Renal cortex interstitium (tissue), 11 donors: ENCODE results near the gene CTNNBIP1. TPM values are rescaled to one million over a fixed set of nuclear protein-coding genes. Genes with fewer than 3 reads are reported as not detected.

Source experiments
- DNase-seq, 11 donors: peaks; one replicate each; pipeline ENCODE4 v3.0.0-alpha.2; 2013; ENCODE audit warnings: low read depth in 9 of 11, low spot score in 4 of 11; ENCODE audit errors: extremely low read depth in 1 of 11
- polyA plus RNA-seq, 3 donors: library from polyadenylated mRNA; unstranded; fragments of 120-200 nt; gene quantifications; one replicate each; pipeline ENCODE4 v1.2.1, GENCODE V29; 2013; ENCODE audit not compliant: insufficient read length in 3 of 3

Gene CTNNBIP1
- polyA plus RNA-seq, 3 donors, result 28.5 to 35.9 (median 35.3) TPM

DNA sequence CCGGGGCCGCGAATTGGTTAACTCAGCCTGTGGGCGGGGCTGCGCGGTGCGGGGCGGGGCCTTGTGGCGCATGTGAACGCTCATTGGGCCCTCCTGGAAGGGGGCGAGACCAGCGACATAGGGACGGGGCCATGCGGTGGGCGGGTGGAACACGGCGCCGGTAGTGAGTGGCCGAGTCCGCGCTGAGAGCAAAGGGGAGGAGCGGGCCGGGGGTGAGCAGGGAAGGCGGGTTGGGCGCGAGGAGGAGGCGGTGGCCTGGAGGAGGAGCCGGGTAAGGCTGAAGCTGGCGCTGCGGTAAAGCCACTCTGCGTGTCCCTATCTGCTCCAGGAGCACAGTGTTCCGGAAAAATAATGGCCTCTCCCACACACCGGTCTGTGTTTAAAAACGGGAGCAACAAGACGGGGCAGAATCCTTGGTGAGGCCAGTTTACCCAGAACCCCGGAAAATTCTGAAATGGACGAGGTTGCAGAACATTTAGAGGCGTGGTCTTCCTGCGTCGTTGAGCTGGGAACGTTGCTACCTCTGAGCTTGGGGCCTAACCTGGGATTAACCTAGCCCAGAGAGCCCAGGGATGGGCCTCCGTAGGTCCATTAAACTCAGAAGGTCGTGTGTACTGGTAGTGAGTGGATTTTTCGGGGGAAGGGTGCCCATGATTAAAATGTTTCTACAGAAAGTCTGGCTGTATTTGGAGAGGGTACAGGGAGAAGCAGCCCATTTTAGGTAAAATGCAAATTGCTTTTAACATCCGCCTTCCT lies 532 bp upstream of the CTNNBIP1 start:
- peak in 10 of 11 donors; percentile 90 to 98 (median 98) for DNase-seq

DNA sequence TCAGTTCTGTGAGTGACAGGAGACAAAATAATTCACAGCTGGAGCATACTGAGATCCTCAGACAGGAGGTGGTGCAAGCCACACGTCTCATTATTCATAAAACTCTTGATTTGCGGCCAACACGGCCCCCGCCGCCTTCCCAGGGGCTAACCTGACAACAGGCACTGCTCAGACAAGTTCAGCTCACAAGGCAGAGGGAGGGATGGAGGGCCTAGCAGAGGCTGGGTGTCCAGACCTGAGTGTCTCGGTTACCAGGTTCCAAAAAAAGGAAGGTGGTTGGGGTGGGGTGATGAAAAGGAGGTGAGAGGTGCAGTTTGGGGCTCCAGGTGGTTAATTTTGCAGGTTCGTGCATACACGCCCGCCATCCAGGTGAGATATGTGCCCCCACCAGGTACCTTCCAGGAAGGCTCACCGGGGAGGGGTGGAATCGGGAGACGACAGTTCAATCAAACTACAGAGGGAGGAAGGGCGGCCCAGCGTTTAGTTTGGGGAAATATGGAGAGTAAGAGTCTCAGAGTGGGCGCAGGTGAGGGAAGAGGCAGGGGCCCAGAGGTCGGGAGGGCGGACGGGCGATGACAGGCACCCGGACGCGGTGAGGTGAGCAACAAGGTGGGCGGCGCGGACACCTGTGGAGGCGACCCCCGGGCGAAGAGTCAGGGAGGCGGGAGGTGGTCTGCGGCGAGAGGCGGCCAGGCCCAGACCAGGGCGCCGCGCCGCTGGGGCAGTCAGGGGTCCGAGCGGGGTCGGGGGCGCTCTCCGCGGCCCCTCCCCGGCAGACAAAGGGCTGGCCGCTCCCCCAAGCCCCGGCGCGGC lies 629 bp downstream of the CTNNBIP1 start:
- no peak for DNase-seq

DNA sequence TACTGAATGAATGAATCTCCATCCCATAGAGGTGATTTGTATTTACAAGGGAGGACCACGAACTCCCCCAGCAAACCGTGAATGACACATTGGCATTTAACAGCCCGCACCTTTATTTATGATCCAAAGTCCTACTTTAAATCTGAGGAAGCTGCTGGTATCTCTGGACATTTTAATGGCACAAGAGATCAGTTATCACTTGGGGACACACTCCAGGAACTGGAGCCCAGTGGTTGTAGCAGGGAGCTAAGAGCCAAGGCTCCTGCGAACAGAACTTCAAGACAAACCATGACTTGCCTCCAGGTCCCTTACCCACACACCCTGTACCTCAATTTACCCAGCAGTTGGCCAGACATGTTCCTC lies 1.2 kb downstream of the CTNNBIP1 start:
- no peak for DNase-seq

DNA sequence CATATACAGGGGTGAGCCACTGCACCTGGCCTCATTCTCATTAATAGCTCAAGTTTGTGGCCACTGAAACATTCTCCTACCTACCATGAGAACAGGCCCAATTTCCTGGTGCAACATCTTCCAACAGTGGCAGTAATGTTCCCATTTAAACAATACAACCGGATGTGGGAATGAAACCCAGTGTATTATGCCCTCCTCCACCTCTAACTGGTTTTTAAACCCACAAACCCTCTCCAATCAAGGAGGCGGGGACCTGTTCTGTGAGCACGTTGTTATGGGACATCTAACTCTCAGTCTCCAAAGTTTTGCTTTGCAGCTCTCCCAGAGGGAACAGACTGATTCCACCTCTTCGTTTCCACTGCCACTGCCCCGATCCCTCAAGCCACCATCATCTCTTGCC lies 2.6 kb downstream of the CTNNBIP1 start:
- no peak for DNase-seq

DNA sequence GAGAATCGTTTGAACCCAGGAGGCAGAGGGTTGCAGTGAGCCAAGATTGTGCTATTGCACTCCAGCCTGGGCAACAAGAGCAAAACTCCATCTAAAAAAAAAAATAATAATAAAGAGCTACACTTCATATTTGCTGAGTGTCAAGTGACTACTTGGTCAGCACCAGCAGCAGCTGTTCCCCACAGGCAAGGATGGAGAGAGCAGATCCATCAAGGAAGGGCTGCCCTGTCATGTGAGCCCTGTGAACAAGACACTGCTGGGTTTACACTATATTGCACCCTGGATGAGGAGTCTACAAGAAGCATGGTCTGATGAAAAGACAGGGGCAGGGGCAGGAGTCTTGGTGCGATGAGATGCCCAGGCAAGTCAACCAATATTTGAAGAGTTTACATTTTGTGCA lies 3.6 kb downstream of the CTNNBIP1 start:
- DNase-seq, result no peak

DNA sequence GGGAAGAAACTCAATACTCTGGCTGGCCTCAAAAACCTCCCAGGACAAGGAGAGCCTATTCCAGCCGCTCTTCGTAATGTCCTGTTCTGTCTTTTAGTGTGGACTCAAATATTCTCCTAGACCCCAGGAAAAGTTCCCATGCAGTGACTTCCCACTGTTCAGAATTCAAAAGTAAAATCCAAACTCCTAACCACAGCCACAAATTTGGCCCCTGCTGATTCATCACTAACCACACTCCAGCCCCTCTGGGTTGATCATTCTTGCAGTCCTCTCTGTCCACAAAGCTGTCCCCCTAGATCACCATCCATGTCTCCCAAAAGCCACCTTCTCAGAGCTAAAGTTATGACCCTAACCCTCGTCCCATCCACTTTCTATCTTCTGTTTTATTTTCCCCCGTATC lies 5.1 kb downstream of the CTNNBIP1 start:
- no peak for DNase-seq

DNA sequence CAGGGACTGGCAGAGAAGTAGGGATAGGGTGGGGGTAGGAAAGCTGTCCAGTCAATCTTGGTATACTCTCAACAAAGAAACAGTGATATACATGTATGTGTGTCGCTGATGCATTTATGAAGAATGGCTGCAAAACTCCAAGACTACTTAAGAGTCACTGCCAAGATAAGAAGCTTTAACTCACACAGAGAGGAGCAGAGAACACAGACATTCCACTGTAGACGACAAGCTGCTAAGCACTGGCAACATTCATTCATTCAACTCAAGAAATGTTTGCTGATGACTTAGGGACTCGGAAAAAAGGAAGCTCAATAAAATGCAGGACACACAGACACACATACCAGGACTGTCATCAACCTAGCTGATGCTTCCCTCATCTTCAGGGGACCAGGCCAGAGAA lies 5.5 kb downstream of the CTNNBIP1 start:
- no peak for DNase-seq

DNA sequence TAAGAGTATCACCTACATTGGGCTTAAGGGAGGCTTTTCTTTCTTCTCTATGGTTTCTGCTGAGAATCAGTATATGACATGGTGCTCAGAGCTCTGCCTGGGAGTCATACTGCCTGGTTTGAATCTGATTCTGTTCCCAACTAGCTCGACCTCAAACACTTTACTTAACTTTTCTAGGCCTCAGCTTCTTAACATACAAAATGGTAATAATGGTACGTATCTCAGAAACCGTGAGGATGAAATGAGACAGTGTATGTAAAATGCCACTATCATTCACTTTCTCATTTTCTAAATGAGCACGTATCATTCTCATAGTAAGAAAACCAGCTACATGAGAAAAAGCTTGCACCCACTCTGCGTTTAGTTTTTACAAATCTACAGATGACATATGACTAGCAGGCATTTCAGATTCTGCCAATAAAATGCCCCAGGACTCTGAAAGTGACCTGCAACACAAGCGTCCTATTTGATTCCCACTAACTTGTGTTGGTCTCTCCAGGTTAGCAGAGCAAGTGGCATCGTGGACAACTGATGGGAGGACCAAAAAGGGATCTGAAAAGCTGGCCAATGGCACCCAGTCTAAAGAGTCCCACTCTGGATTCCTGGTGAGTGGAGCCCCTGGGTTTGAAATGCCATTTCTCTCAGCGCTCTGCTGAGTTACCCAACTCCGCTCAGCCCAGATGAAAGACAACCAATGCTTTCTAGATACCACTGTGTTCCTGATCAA lies 6.1 kb downstream of the CTNNBIP1 start:
- no peak for DNase-seq

DNA sequence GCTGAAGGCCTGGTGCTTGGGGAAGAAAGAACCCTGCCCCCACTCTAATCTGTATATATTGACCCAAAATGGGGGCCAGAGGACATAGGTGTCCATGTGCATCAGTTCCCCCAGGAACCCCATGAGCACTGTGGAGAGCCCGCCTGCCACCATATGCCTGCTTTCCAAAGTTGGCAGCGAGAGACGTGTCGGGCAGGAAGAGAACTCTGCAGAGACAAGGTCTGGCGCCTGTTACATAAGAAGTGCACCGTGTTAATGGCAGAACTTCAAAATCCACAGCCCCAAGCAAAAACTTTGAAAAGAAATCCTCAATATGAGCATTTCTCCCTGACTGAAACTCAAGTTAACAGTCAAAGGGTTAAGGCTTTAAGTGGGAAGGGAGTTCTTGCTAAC lies 8.0 kb downstream of the CTNNBIP1 start:
- DNase-seq, result no peak

DNA sequence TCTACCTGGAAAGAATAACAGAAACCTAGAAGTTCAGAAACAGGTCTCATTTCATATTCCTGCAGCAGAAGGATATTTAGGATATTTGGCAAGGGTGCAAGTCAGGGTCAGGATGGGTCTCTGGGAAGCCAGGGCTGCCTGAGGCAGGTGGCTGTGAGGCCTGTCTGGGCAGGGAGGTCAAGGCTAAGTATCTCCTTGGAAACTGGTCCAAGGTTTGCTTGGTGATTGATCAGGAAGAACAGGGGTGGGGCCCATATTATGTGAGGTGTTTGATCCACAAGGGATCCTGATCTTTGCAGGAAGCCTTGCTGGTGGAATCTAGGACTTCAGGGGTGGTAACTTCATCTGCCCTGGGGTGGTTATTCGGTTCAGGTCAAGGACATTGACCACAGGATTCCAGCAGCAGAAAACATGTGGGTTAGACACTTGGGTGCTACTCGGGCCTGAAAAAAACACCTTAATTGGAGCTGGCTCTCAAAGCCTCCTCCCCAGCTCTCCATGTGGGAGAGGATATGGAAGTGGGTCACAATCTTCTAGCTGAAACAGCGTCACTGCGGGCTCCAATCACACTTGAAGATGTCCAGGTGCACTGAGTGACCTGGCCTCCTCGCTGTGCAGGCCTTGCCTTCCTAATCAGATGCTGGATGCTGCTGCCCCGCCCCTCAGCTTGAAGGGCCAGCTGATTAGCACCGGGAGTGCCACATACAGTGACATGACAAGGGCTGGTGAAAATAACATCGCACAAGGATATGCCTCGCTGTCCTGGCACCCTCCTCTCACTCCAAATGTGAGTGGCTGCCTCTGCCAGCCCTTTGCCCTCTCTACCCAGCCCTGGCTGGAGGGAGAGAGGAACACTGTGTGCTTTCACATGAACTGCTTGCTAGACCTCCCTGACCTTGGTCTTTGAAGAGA lies 8.7 kb downstream of the CTNNBIP1 start:
- DNase-seq, result no peak

DNA sequence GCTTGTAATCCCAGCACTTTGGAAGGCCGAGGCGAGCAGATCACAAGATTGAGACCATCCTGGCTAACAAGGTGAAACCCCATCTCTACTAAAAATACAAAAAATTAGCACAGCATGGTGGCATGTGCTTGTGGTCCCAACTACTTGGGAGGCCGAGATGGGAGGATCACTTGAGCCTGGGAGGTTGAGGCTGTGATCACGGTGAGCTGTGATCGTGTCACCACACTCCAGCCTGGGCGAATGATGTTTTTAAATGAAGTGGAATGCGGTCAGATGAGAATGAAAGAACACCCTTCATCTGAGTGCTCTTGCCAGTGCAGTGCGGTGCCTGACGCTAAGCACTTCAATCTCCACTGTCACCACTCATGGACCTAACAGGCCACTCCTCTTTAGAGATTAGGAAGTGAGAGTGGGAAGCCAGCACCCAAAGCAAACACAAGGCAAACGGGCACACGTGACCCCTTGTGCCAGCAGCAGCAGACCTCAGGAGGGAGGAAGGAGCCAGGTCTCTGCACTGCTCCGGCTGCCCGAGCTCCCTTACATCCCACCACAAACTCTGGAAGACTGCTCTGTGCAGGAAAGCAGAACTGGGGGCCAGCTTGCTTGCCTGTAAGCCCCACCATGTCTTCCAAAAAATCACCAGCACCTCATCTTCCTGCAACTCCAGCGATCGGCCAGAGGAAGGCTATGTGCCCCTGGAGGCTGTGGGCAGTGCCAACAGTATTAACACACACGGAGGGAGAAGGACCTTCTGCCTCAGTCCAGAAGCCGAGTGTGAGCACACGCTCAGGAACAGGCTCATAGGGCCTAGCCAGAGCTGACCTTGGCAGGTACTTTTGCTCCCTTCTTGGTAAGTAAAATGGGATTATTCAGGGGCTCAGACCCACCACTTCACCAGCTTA lies 9.7 kb downstream of the CTNNBIP1 start:
- DNase-seq, result no peak

DNA sequence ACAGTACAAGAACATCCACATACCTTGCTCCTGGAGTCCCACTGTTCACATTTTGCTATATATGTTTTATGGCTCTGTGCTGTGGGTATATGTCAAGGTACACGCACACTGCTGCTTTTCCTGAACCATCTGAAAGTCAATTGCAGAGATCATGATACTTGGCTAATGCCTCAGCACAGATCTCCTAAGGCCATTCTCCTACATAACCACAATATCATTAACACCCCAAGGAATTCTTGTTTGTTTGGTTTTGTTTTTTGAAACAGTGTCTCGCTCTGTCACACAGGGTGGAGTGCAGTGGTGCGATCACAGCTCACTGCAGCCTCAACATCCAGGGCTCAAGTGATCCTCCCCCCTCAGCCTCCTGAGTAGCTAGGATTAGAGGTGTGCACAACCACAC lies 16.0 kb downstream of the CTNNBIP1 start:
- no peak for DNase-seq

DNA sequence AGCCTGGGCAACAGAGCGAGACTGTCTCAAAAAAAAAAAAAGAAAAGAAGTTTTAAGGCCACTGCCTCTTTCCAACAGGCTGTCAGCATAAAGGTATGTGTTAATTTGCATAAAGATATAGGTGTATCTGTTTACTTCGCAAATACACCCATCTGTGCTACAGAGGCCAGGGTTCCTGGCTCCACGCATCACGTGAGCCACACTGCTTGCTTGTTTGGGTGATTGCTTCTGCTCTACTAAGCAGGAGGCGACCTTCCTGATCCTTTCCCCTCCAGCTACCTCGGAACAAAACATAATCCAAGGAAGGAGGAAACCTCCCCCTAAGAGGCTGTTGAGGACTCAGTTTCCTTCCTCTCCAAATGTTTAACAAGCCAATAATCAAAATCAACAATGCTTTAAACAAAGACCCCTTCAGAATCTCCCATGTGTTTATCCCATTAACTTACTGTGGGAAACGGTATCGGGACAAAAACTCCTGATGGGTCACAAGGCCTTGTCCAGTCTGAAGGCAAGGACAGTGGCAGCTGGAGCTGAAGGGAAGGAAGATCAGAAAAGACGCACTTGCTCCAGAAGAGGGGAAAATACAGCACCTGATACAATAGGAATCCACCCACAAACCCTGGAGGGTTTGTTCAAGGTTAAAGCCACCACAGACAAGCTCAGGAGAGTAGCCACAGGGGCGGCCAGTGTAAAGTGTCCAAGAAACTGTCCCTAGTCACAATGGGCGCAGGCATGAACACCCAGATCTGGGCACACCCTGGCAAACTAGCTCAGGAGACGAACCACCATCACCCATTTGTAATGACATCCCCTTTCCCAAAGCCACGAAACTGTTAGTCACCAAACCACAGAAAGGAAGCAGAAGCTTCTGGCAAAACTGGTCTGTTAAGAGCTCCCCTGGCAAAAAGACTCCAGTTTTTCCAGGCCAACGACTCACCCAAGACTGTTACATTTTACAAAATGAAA lies 17.2 kb downstream of the CTNNBIP1 start:
- no peak for DNase-seq

DNA sequence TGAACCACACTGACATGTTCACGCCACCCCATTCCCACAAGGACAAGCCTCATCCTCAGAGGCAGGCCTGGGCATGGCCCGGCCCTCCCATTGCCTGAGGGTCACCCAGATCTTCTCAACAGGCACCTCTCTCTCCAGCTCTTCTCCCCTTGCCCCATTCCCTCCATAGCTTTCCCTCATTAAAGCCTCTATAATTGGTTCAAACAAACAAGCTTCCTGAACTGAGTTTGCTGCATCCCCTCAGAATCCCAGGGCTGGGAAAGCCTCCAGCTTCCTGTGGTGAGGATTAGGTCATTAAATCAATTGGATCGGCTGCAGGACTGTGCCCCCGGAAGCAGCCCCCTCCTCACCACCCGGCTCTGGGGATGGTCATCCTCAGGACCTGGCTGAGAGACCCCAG lies 18.9 kb downstream of the CTNNBIP1 start:
- no peak for DNase-seq

DNA sequence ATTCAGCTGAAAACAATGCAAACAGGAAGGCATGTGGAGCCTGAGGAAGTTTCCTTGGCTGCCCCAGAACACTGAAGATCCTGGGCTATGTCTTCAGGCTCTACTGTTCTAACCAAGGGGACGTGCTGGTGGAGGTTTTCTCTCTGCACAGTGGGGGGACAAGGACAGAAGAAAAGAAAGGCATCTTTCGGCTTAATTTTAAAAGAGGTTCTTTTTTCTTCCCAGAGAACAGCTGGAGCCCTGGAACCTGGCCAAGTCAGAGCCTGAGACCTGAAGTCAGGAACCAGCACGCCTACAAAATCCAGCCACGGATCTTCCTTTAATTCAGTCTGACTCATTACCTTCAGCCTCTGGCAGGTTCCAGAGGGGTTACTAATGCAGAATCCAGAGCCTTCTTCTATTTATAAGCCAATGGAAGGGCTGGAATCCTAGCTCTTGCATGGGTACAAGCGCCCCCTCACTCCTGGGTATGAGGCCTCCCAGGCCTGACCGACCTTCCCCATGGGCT lies 19.8 kb downstream of the CTNNBIP1 start:
- no peak for DNase-seq

DNA sequence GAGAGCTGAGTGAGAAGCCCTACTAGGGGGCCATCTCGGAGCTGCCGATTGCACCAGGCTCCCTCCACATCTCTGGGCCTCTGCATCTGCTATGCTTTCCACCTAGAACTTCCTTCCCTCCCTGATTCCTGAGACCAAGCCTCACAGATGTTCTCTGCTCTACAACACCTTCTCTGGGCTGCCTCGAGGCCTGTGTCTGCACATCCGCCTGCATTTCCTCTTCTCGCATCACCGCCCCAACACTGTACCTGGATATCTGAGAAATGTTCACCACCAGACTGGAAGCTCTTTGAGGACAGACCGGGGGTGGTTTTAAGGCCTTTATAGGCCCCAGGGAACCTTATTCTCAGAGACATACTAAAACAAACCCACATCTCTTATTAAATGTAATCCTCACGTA lies 20.7 kb downstream of the CTNNBIP1 start:
- no peak for DNase-seq

DNA sequence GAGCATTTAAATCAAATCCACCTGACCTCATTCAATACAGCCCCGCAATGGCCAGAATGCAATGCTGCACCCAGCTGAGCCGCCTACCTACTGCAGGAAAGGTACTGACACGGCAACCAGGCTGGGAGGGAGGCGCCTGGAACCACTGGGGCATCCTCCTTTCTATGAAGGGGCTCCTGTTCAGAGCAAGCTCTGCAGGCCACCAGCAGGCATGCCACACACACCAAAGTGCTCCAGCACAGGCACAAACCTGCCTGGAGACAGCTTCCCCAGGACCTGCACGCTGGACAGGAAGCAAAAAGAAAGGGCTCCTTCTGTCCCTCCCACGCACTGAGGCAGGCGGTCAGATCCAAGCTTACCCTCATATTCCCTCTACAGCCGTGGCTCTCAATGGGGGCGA lies 21.2 kb downstream of the CTNNBIP1 start:
- DNase-seq, result no peak
